HepG2 (cell line): Measurements from ENCODE around the gene ZNF20. TPM values are rescaled to one million over a fixed set of nuclear protein-coding genes. Genes with fewer than 3 reads are reported as not detected.
A peak's percentile ranks its signal among the peaks of the same experiment; 100 is the strongest.

Source experiments
- KMT2A ChIP-seq: sonication (generic); formaldehyde crosslinking; IDR thresholded peaks from 2 replicates; pipeline ENCODE4 v1.4.0; 2020; ENCODE audit warnings: missing genetic modification reagents
- MLLT10 ChIP-seq: sonication (generic); formaldehyde crosslinking; IDR thresholded peaks from 2 replicates; pipeline ENCODE4 v1.4.0; 2020; ENCODE audit warnings: missing genetic modification reagents
- NFE2L2 ChIP-seq: fragments of 150-350 bp; IDR thresholded peaks from 2 replicates; pipeline ENCODE4 v1.6.1; 2014; ENCODE audit warnings: low read length
- NONO ChIP-seq, 2 experiments: fragments of 450-650 bp in 1 of 2; sonication (generic) in 1 of 2; formaldehyde crosslinking in 1 of 2; IDR thresholded peaks in 1 of 2; conservative IDR thresholded peaks in 1 of 2; 2 replicates each; pipeline versions ENCODE4 v1.6.1 to v1.8.0; 2017 to 2022; ENCODE audit warnings: mild to moderate bottlenecking in 1 of 2, missing genetic modification reagents in 1 of 2, moderate library complexity in 1 of 2
- POGZ ChIP-seq: sonication (generic); formaldehyde crosslinking; IDR thresholded peaks from 2 replicates; pipeline ENCODE4 v1.4.0; 2020; ENCODE audit warnings: mild to moderate bottlenecking, missing genetic modification reagents
- SKI ChIP-seq: fragments of 450-650 bp; IDR thresholded peaks from one replicate; pipeline ENCODE4 v1.6.1; 2018; ENCODE audit warnings: mild to moderate bottlenecking; ENCODE audit not compliant: partially characterized antibody
- SMAD9 ChIP-seq: sonication (generic); formaldehyde crosslinking; IDR thresholded peaks from 2 replicates; pipeline ENCODE4 v1.5.1; 2020; ENCODE audit warnings: mild to moderate bottlenecking, missing genetic modification reagents
- SNAI1 ChIP-seq: sonication (generic); formaldehyde crosslinking; IDR thresholded peaks from 2 replicates; pipeline ENCODE4 v1.5.0; 2020; ENCODE audit warnings: mild to moderate bottlenecking, missing genetic modification reagents, borderline replicate concordance
- ZBTB8A ChIP-seq: sonication (generic); formaldehyde crosslinking; IDR thresholded peaks from 2 replicates; pipeline ENCODE4 v1.4.0; 2020; ENCODE audit warnings: mild to moderate bottlenecking, low read depth, missing genetic modification reagents, borderline replicate concordance
- ZNF101 ChIP-seq: sonication (generic); formaldehyde crosslinking; IDR thresholded peaks from 2 replicates; pipeline ENCODE4 v1.4.0; 2020; ENCODE audit warnings: mild to moderate bottlenecking, low read depth, missing genetic modification reagents, borderline replicate concordance
- ZNF234 ChIP-seq: sonication (generic); formaldehyde crosslinking; conservative IDR thresholded peaks from 2 replicates; pipeline ENCODE4 v1.5.1; 2020; ENCODE audit warnings: mild to moderate bottlenecking, missing genetic modification reagents
- ZNF572 ChIP-seq: sonication (generic); formaldehyde crosslinking; IDR thresholded peaks from 2 replicates; pipeline ENCODE4 v1.5.1; 2020; ENCODE audit warnings: mild to moderate bottlenecking, missing genetic modification reagents
- ZNF737 ChIP-seq: sonication (generic); formaldehyde crosslinking; IDR thresholded peaks from 2 replicates; pipeline ENCODE4 v1.5.0; 2020; ENCODE audit warnings: missing genetic modification reagents, mild to moderate bottlenecking, borderline replicate concordance
- ZNF761 ChIP-seq: sonication (generic); formaldehyde crosslinking; conservative IDR thresholded peaks from 2 replicates; pipeline ENCODE4 v1.4.0; 2020; ENCODE audit warnings: mild to moderate bottlenecking, missing genetic modification reagents
- ZNF773 ChIP-seq: sonication (generic); formaldehyde crosslinking; IDR thresholded peaks from 2 replicates; pipeline ENCODE4 v1.4.0; 2020; ENCODE audit warnings: missing genetic modification reagents, borderline replicate concordance
- ZNF792 ChIP-seq: IDR thresholded peaks from 2 replicates; pipeline ENCODE4 v1.6.1; 2016
- ZSCAN20 ChIP-seq: sonication (generic); formaldehyde crosslinking; IDR thresholded peaks from 2 replicates; pipeline ENCODE4 v1.4.0; 2020; ENCODE audit warnings: missing genetic modification reagents, mild to moderate bottlenecking, borderline replicate concordance
- polyA plus RNA-seq, 8 experiments: library from polyadenylated mRNA; depleted of rRNA in 3 of 8; stranded (reverse) in 7 of 8; unstranded in 1 of 8; fragments of >200 nt; fragmentation: Illumina TruSeq in 4 of 8; extraction: Trizol in 4 of 8; gene quantifications; 2 replicates each; pipeline versions ENCODE4 v1.2.1 to v1.2.3, GENCODE V29; 2011 to 2016; ENCODE audit warnings: low read depth in 4 of 8, missing spikeins in 1 of 8, mixed read lengths in 1 of 8; ENCODE audit not compliant: insufficient read depth in 1 of 8
- total RNA-seq, 5 experiments: library from RNA; depleted of rRNA; stranded (reverse); fragments of >200 nt; fragmentation: Illumina TruSeq; extraction: Trizol; gene quantifications; 2 replicates each; pipeline ENCODE4 v1.2.3, GENCODE V29; 2016; ENCODE audit warnings: low read depth in 1 of 5
- TF ChIP-seq, protein P1 (sequence below): sonication (generic); formaldehyde crosslinking; conservative IDR thresholded peaks from 2 replicates; pipeline ENCODE4 v1.4.0; 2020; ENCODE audit warnings: missing genetic modification reagents
- TF ChIP-seq, protein P2 (sequence below): IDR thresholded peaks from 2 replicates; pipeline ENCODE4 v1.6.1; 2012; ENCODE audit warnings: inconsistent platforms
- TF ChIP-seq, protein P3 (sequence below): sonication (generic); formaldehyde crosslinking; IDR thresholded peaks from 2 replicates; pipeline ENCODE4 v1.4.0; 2020; ENCODE audit warnings: missing genetic modification reagents, borderline replicate concordance
- TF ChIP-seq, protein P4 (sequence below): sonication (generic); formaldehyde crosslinking; IDR thresholded peaks from 2 replicates; pipeline ENCODE4 v1.9.0; 2021; ENCODE audit warnings: missing genetic modification reagents, borderline replicate concordance
- TF ChIP-seq, protein P5 (sequence below): sonication (generic); IDR thresholded peaks from 2 replicates; pipeline ENCODE4 v1.6.1; 2016; ENCODE audit warnings: low read depth, borderline replicate concordance

ZNF20 gene
- total and polyA plus RNA-seq, 2 of the 13 experiments (the other 11 are each of a cell fraction or from before 2014, with no cell fraction given): 1.6 to 8.0 TPM

DNA sequence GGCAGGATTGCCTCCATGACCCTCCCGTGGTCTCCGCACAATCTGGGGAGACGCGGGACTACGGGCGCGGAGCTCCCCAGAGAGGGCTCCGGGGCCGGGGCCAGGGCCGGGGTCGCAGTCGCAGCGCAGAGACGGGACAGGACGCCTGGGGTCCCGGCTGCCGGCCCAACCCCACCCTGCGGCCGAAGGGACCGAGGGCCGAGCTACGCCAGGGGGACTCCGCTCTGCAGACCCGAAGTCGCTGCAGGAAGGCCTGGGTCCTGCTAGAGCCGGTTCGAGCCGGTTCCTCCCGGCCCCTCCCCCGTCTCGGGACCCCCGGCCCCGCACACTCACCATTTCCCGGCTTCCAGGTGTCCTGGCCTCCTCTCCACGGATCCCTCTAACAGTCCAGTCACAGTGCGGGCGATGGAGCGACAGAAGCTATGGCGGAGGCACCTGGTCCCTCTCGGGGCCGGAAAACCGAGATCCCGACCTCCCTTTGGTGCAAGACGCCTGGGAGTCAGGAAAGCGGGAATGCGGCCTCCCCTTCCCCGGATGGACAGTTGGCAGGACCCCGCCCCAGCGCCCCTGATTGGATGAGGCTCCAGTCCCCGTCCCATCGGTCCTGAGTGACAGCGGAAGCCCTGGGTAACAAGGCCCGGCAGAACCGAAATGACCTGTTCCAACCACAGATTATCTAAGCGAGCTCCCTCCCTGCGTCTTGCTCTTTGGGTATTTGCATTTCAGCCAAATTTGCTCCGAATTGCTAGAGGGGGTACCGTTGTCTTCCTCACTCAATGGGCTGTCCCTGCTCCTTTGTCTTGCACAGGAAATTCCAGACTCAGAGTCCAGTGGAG, 16.3 kb upstream of the ZNF20 start, which contains the start of gene ZNF625 (continued):
- TF ChIP-seq, protein P1, sequence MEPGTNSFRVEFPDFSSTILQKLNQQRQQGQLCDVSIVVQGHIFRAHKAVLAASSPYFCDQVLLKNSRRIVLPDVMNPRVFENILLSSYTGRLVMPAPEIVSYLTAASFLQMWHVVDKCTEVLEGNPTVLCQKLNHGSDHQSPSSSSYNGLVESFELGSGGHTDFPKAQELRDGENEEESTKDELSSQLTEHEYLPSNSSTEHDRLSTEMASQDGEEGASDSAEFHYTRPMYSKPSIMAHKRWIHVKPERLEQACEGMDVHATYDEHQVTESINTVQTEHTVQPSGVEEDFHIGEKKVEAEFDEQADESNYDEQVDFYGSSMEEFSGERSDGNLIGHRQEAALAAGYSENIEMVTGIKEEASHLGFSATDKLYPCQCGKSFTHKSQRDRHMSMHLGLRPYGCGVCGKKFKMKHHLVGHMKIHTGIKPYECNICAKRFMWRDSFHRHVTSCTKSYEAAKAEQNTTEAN (CRISPR knock-in tag): no peak
- TF ChIP-seq NONO (IDR thresholded peaks at IDR 0.05) (no peak), NONO (CRISPR knock-in tag; conservative IDR thresholded peaks at IDR 0.05) (peak; percentile 73), ZNF761 (CRISPR knock-in tag) (0 out of 2 replicates have a peak, but pooled peaks have one; percentile 65), NFE2L2 (no peak), ZNF737 (CRISPR knock-in tag) (0 out of 2 replicates have a peak, but pooled peaks have one; percentile 55), ZNF234 (no peak), SKI (no peak), SNAI1 (0 out of 2 replicates have a peak, but pooled peaks have one; percentile 7), ZNF572 (CRISPR knock-in tag) (no peak), SMAD9 (CRISPR knock-in tag) (peak; percentile 38; the same call in 1 of the 2 replicates), ZSCAN20 (CRISPR knock-in tag) (0 out of 2 replicates have a peak, but pooled peaks have one; percentile 35), ZNF101 (no peak), POGZ (CRISPR knock-in tag) (no peak), ZNF773 (CRISPR knock-in tag) (peak; percentile 54; the same call in 1 of the 2 replicates), MLLT10 (CRISPR knock-in tag) (no peak), ZBTB8A (no peak), ZNF792 (peak; percentile 40; the same call in 1 of the 2 replicates), KMT2A (peak; percentile 71; the same call in 1 of the 2 replicates)
- TF ChIP-seq, protein P2, sequence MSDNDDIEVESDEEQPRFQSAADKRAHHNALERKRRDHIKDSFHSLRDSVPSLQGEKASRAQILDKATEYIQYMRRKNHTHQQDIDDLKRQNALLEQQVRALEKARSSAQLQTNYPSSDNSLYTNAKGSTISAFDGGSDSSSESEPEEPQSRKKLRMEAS: peak; percentile 56; the same call in 1 of the 2 replicates
- TF ChIP-seq, protein P3, sequence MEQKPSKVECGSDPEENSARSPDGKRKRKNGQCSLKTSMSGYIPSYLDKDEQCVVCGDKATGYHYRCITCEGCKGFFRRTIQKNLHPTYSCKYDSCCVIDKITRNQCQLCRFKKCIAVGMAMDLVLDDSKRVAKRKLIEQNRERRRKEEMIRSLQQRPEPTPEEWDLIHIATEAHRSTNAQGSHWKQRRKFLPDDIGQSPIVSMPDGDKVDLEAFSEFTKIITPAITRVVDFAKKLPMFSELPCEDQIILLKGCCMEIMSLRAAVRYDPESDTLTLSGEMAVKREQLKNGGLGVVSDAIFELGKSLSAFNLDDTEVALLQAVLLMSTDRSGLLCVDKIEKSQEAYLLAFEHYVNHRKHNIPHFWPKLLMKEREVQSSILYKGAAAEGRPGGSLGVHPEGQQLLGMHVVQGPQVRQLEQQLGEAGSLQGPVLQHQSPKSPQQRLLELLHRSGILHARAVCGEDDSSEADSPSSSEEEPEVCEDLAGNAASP: no peak
- TF ChIP-seq, protein P4, sequence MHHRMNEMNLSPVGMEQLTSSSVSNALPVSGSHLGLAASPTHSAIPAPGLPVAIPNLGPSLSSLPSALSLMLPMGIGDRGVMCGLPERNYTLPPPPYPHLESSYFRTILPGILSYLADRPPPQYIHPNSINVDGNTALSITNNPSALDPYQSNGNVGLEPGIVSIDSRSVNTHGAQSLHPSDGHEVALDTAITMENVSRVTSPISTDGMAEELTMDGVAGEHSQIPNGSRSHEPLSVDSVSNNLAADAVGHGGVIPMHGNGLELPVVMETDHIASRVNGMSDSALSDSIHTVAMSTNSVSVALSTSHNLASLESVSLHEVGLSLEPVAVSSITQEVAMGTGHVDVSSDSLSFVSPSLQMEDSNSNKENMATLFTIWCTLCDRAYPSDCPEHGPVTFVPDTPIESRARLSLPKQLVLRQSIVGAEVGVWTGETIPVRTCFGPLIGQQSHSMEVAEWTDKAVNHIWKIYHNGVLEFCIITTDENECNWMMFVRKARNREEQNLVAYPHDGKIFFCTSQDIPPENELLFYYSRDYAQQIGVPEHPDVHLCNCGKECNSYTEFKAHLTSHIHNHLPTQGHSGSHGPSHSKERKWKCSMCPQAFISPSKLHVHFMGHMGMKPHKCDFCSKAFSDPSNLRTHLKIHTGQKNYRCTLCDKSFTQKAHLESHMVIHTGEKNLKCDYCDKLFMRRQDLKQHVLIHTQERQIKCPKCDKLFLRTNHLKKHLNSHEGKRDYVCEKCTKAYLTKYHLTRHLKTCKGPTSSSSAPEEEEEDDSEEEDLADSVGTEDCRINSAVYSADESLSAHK: no peak
- TF ChIP-seq, protein P5, sequence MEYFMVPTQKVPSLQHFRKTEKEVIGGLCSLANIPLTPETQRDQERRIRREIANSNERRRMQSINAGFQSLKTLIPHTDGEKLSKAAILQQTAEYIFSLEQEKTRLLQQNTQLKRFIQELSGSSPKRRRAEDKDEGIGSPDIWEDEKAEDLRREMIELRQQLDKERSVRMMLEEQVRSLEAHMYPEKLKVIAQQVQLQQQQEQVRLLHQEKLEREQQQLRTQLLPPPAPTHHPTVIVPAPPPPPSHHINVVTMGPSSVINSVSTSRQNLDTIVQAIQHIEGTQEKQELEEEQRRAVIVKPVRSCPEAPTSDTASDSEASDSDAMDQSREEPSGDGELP: no peak
